GM04504 (cell line): Measurements from ENCODE around the gene MRPS14.
"Not testable (repeated sequence)": the region's sequence is repeated elsewhere in the genome, so short reads cannot be mapped to it uniquely, and the experiment has no call there.

ENCODE experiments used
- DNase-seq: peaks from one replicate; pipeline ENCODE4 v3.0.0-alpha.2; 2012; ENCODE audit warnings: low read depth

The MRPS14 gene

DNA sequence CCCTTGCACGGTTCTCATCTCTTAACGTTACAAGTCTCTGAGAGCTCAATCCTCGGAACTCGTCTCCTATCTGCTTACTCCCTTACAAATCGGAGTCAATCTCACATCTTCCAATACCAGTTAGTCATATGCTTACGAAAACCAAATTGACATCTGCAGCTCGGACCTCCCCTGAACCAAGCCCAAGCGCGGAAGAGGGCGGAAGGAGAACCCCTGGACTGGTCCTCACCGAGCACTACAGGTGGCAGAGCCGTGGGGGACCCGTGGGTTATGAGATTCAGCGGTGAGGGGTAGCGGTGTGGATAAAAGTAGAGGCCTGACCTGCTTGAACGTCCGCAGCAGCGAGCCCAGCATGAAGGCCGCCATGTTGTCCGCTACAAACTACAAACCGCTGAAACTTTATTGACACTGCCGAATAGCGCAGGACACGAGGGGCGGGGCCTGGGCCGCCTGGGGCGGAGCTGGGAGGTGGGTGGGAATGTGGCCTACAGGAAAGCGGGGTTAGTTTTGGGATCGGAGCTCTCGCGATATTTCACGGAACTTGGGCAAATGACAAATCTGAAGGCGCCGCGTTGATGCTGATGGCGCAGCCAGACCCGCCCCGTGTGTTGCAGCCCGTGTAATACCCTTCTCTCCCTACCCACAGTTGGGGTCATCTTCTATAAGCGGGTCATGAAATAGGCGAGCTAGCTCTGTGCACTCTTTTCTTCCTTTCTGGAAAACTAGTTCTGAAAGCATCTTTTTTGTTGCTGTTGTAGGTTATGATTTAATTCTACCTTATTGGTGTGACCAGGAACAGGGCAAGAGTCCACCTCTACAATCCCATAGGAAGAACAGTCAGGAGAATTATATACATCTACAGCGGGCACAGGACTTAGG is at the start of gene MRPS14:
TSS of gene MRPS14 (minus strand) at position 383 of the 879 bp plus-strand sequence. CDS start at position 366, 17 bp downstream.
- DNase-seq: peak; percentile 96

DNA sequence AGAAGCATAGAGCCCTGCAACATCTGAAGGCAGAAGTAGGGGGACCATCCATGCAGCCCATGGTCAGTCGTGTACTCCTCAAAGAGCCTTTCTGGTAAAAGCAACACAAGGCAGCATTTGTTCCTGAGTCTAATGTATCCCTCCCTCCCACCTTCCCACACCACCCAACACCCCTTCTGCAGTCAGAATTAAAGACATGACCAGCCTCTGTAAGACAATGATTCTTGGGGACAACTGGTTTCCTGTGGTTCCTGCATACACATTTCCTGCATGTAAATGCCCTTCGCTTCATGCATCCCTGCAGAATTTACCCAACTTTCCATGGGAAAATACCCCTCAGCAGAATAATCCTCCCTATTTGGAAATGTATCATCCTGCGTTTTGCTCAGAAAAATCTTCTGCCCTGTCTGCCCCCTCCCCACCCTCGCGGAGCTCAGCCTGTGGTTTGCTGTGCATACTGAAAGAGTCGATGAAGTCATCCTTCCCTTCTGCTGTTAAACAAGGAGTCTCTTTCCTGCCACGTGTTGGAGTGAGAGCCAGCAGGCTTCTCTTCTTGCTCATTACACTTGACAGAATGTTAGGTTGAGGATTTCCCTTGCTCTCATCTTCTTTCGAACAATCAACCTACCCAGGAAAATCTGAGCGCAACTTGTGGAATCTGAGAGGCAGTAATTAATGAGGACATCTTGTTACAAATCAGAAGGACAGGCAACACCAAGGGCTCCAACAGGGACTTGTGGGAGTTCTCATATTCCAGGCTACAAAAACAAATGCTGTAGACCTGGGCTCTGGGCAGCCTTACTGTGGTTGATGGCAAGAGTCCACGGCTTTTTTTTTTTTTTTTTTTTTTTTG is 49.1 kb upstream of the MRPS14 start:
- peak; percentile 36 for DNase-seq

DNA sequence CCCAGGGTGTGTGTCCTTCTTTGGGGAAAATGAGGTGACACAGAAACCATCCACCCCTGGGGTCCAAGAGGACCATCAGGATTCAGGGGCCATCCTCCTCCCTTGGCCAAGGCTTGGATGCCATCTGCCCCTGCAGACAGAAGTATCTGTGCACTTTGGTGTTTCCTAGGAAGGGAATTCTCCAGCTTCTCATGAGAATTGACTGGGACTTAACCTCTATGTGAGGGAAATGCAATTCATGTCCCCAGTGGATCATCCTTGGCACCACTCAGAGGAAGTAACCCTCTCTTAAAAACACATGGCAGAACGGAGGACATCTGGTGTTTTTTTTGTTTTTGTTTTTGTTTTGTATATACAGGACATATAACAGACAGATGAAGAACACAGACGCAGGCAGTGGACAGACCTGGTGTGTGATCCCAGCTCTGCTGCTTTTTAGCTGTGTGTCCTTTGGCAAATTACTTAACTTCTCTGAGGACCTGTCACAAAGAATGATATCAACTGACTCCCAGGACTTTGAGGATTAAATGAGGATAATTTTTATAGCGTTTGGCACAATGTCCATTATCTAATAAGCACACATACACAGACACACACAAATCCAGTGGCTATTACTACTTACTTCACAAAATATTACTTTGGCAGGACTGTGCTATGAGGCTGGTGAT is 48.2 kb upstream of the MRPS14 start:
- DNase-seq: no peak

DNA sequence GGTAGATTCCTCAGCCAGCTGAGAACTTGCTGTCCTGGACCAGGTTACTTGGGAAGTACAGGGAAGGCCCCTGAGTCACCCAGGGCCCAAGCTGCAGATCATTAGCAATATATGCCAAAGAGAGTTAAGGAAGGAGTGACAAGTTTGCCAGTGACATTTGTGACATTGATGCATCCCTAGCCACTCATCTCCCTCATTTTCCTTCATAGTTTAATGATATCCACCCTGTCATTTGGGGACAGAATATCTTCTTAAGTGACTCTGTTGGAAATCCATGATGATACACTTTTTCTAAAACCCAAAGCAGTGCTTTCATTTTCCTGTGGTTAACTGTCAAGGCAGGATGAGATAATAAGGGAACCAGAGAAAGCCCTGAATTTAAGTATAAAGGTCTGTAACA is 47.6 kb upstream of the MRPS14 start:
- no peak for DNase-seq

DNA sequence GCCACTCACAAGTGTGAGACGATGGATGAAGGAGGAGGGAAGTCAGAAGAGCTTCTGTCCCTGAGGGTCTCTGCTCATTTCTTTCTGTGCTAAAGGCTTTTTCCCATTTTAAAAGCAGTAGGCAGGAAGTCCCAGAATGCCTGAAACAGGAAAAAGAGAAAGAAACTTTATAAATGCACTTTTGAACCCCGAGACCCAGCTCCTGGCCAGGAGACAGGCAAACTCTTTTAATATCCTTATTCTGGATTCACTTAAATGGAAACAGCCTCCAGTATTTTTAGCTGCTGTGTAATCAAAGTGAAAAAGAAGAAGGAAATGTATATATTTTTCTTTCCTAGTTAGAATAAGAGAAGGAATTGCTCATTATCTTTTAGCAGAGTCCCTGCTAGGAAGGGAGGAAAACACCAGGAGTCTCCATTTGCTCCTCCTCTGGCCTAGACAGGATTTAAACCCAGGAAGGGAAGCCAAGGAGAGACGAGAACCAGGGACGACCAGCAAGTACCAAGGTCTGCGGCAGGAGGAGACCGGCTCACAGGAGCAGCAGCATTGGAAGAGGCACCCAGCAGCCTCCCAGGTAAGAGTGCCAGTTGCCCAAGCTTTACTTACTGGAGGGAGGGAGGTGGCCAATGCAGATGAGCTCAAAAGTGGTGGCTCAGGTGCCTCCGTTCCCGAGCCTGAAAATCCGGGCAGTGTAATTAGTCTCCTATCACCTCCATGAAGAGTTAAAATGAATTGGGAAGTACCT is 44.3 kb upstream of the MRPS14 start, which contains the start of gene TNN:
TSS of gene TNN (plus strand) at position 472 of the 745 bp plus-strand sequence. CDS start 9,586 bp downstream, outside the sequence.
- DNase-seq: no peak

DNA sequence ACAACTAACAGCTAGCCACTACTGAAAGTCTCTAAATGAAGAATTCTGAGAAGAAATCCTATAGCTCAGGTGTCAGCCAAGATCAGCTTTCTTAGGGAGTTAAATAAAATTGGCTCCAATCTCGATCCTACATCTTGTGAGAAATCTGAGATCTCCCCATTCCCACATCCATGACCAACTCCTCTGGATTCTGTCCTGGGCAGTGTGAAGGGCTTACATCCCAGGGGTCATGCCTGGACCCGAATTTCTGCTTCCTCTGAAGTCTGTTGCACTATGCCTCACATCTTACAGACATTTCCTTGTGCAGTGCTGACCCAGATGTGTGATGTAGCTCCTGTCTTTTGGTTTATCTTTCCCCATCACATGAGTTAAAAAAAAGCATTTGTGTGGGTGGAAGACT is 39.6 kb upstream of the MRPS14 start:
- DNase-seq: no peak

GRCh38 chr1:175062339-175062738 is 39.1 kb upstream of the MRPS14 start:
- DNase-seq: no peak

GRCh38 chr1:175054736-175055135 is 31.5 kb upstream of the MRPS14 start:
- no peak for DNase-seq

- DNase-seq: no peak
Observed at GRCh38 chr1:175050992-175051391, 27.8 kb upstream of the MRPS14 start.

DNA sequence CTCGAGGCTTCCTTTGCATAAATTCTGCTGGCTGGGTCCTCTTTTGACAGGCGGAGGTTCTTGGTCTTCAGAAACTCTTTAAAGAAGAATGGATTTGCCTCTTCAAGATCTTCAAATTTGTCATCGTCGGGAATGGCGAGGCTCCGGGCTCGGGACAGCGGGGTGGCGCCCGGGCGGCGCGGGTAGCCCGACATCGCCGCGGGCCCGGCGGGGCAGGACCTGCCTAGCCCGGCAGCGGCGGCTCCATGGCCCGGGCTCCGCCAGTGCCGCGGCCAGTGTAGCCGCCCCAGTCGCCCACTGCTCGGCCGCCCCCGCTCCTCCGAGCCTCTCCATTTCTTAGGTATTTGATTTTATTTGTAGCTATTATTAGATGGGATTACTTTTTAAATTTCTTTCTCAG is 22.3 kb upstream of the MRPS14 start:
- DNase-seq: no peak

- no peak for DNase-seq
Observed at GRCh38 chr1:175045097-175045496, 21.9 kb upstream of the MRPS14 start.

DNA sequence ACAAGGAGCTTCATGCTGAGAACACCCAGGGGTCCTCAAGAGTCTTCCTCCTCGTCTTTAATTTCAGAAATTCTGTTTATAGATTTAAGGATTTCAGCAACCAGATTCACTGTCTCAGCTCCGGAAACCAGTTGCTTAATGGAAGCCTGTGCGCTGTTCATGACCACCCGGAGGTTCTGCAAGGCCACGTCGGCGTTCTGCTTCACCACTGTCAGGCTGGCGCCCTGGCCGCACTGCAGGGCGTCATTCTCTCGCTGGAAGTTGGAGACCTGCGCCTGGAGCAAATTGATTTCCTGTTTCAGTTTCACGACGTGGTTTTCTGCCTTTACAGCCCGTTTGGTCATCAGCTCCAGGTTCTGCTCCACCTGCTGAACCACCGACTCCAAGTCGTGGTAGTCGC is 21.4 kb upstream of the MRPS14 start:
- DNase-seq: not testable (repeated sequence)

GRCh38 chr1:175043824-175044223 is 20.6 kb upstream of the MRPS14 start:
- no peak for DNase-seq

GRCh38 chr1:175042650-175043049 is 19.4 kb upstream of the MRPS14 start:
- no peak for DNase-seq

DNA sequence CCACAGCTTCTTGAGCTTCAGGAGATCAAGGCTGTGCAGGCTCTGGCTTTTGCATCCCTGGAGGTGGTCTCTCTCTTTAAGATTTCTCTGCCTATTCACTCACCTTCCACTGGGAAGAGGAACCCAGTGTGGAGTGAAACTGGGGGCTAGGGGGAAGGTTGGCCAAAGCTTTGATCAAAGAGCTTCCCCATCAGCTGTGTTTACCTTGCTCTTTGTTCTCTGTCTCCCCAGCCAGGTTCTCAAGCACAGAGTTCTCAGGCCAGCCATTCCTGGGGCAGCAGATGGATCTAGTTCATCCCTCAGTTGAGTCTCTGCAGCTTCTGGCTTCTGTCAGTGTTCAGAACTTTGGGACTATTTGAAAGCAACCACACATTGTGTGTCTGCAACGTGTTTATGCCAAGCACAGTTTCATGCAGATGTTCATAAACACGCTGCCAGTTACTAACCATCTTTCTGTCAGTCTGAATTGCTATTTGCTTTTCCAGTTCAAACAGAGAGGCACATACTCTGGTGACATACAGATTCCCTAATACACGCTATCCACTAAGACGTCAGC is 17.2 kb upstream of the MRPS14 start:
- no peak for DNase-seq

- DNase-seq: no peak
Observed at GRCh38 chr1:175037416-175037815, 14.2 kb upstream of the MRPS14 start.

GRCh38 chr1:175036476-175036875 is 13.3 kb upstream of the MRPS14 start:
- DNase-seq: no peak

DNA sequence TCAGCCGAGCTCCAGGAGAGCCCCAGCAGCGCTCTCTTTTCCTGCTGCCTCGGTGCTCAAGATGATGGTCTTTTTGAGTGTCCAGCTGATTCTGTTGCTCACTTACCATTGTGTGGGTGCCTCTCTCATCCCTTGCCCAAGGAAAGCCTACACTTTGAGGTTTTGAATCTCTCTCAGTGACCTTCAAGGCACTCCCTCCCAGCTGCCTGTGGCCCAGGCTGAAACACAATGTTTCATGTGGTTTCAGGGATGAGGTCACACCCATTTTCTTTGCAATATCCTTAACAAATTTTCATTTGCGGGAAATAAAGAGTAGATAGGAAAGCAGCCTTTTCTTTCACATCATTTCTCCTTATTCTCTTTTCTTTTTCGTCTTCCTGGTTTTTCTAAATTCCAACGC is 12.6 kb upstream of the MRPS14 start:
- DNase-seq: no peak

- no peak for DNase-seq
Observed at GRCh38 chr1:175034775-175035174, 11.6 kb upstream of the MRPS14 start.

- DNase-seq: no peak
Observed at GRCh38 chr1:175033953-175034352, 10.7 kb upstream of the MRPS14 start.

DNA sequence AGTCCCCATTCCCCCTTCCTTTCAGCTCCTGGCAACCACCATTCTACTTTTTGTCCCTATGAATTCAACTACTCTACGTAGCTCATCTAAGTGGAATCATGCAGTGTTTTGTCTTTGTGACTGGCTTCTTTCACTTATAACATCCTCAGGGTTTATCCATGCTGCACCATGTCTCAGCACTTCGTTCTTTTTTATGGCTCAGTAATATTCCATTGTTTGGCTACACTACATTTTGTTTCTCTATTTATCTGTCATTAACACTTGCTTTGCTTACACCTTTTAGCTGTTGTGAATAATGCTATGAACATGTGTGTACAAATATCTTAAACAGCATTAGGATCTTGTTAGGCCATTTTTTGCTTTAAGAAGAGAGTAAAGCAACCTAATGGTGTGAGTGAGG is 1.5 kb upstream of the MRPS14 start:
- DNase-seq: no peak
